ENCODE results near the gene MEGF11. TPM values are rescaled to one million over a fixed set of nuclear protein-coding genes. Genes with fewer than 3 reads are reported as not detected.

The MEGF11 gene
- total RNA-seq, 4 donors from 2014 or later = 0.23 to 0.33 TPM; not detected in 2

DNA sequence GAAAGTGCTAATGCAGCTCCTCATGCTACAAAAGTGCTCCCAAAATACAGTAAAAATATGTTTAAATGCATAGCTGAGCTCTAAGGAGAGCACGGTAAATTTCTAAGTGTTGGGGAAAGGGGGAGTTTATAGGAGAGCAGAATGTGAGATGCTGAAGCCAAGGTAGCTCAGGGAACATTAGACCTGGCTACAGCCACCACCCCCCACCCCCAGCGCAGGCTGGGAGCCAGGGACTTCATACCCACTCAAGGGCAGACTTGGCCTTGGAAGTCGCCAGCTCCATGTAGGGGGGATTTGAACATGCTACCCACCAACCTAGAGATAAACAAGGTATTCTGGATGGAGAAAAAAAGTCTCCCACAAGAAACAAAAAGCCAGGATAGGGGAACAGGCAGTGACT, 142.2 kb downstream of the MEGF11 start:
- no peaks in the 10 kb centered on the region for H3K36me3 ChIP-seq
- no peak for DNase-seq (ENCODE audit: extremely low spot score)
- WGBS = 84% methylated on average over 3 of the region's 3 CpGs
- no peaks in the 10 kb centered on the region for H3K4me1 ChIP-seq
- peaks cover 0 to 45% (median 0%) of the 10 kb centered on the region in 4 donors for H3K27me3 ChIP-seq
- no peaks in the 10 kb centered on the region for H3K9me3 ChIP-seq
- TF ChIP-seq EP300 (IDR thresholded peaks at IDR 0.05) (no peak), POLR2A (IDR thresholded peaks at IDR 0.05; ENCODE audit: low read depth) (no peak), POLR2AphosphoS5 (IDR thresholded peaks at IDR 0.05) (no peak)
- TF ChIP-seq, protein P1, sequence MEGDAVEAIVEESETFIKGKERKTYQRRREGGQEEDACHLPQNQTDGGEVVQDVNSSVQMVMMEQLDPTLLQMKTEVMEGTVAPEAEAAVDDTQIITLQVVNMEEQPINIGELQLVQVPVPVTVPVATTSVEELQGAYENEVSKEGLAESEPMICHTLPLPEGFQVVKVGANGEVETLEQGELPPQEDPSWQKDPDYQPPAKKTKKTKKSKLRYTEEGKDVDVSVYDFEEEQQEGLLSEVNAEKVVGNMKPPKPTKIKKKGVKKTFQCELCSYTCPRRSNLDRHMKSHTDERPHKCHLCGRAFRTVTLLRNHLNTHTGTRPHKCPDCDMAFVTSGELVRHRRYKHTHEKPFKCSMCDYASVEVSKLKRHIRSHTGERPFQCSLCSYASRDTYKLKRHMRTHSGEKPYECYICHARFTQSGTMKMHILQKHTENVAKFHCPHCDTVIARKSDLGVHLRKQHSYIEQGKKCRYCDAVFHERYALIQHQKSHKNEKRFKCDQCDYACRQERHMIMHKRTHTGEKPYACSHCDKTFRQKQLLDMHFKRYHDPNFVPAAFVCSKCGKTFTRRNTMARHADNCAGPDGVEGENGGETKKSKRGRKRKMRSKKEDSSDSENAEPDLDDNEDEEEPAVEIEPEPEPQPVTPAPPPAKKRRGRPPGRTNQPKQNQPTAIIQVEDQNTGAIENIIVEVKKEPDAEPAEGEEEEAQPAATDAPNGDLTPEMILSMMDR (IDR thresholded peaks at IDR 0.05) = no peak
- no peak overlapping the region for H3K4me3 ChIP-seq
- H3K27ac ChIP-seq (replicated peaks in 1 of 4) = no peak overlapping the region
- intact Hi-C loops (cut with DNase I) = no loop called here

DNA sequence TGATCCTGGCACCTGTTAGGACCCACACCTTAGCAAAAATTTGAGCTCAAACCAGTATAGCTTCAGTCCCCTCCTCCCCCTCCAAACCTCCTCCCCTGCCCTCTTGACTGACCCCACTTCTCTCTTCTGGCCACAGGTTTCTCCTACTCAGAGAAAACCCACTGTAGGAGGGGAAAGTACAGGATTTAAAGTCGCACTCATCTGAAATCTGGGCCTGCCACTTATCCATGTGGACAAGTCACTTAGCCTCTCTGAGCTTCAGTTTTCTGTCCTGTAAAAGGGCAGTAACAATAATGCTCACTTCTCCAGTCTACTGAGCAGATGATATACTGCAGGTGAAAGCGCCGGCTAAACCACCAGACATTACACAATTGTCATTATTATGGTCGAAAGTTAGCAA, 142.7 kb downstream of the MEGF11 start:
- no peak overlapping the region for H3K27ac ChIP-seq (replicated peaks in 1 of 4)
- H3K27me3 ChIP-seq = peaks cover 0 to 46% (median 0%) of the 10 kb centered on the region in 4 donors
- no peak for TF ChIP-seq POLR2A (IDR thresholded peaks at IDR 0.05; ENCODE audit: low read depth)
- no peak for TF ChIP-seq EP300 (IDR thresholded peaks at IDR 0.05)
- TF ChIP-seq POLR2AphosphoS5 (IDR thresholded peaks at IDR 0.05) = no peak
- intact Hi-C loops (cut with DNase I) = no loop called here
- no peaks in the 10 kb centered on the region for H3K36me3 ChIP-seq
- no peak overlapping the region for H3K4me3 ChIP-seq
- H3K4me1 ChIP-seq = no peaks in the 10 kb centered on the region
- WGBS = 85% methylated on average over 4 of the region's 4 CpGs
- no peaks in the 10 kb centered on the region for H3K9me3 ChIP-seq
- no peak for DNase-seq (ENCODE audit: extremely low spot score)

DNA sequence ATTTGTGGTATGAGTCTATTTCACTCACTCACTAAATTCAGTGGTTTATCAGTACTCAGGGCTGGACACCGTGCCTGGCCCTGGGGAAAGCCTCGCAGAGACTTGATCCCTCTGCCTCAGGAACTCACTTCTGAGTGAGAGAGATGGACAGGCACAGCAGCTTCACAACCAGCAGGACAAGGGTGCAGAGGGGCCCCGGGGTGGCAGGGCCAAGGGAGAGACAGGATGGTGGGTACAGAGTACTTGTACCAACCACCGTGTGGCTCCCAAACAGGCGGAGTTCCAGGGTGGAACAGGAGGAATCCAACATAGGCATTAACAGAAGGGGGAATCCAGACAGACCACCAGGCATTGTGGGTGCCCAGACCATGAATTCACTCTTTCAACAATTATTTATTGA, 143.7 kb downstream of the MEGF11 start:
- peaks cover 0 to 37% (median 0%) of the 10 kb centered on the region in 4 donors for H3K27me3 ChIP-seq
- no peaks in the 10 kb centered on the region for H3K36me3 ChIP-seq
- TF ChIP-seq, protein P1 (IDR thresholded peaks at IDR 0.05) = no peak
- TF ChIP-seq POLR2A (IDR thresholded peaks at IDR 0.05; ENCODE audit: low read depth) (no peak), EP300 (IDR thresholded peaks at IDR 0.05) (no peak), POLR2AphosphoS5 (IDR thresholded peaks at IDR 0.05) (no peak)
- H3K27ac ChIP-seq (replicated peaks in 1 of 4) = no peak overlapping the region
- intact Hi-C loops (cut with DNase I) = no loop called here
- no peak overlapping the region for H3K4me3 ChIP-seq
- no peak for DNase-seq (ENCODE audit: extremely low spot score)
- H3K9me3 ChIP-seq = no peaks in the 10 kb centered on the region
- WGBS = 76% methylated on average over 5 of the region's 5 CpGs
- no peaks in the 10 kb centered on the region for H3K4me1 ChIP-seq

DNA sequence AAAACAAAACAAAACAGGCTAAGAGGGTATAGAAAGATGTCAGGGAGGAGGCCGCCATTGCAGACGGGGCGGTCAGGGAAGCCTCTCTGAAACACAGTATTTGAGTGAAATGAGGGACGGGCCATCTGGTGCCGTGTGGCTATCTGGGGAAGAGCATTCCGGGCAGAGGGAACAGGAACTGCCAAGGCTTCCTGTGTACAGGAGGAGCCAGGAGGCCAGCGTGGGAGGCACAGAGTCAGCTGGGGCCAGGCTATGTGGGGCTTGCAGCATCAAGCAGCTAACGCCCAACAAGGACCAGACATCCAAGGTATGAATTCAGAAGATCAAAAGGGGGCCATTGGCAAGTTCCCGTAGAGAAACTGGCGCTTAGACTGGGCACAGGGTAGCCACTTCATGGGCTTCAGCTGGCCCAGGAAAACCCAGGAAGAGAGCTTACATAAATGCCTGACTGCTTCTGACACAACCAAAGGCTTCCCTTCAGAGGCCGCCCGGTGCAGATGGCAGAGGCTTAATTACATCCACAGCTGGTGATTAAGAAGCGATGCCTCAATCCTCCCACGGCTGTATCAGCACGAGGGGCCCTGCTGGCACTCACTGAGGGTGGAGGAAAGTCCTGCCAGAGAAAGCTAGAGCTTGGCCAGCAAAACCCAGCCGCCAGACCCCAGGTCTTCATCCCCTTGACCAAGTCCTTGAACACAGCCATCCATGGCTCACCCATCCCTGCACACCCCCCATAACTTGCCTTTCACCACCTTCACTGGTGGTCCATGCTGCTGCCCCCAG, 144.9 kb downstream of the MEGF11 start:
- no peaks in the 10 kb centered on the region for H3K36me3 ChIP-seq
- no peak for DNase-seq (ENCODE audit: extremely low spot score)
- TF ChIP-seq POLR2AphosphoS5 (IDR thresholded peaks at IDR 0.05) (no peak), POLR2A (IDR thresholded peaks at IDR 0.05; ENCODE audit: low read depth) (no peak), EP300 (IDR thresholded peaks at IDR 0.05) (no peak)
- TF ChIP-seq, protein P1 (IDR thresholded peaks at IDR 0.05) = no peak
- no peak overlapping the region for H3K4me3 ChIP-seq
- H3K4me1 ChIP-seq = no peaks in the 10 kb centered on the region
- H3K27me3 ChIP-seq = peaks cover 0 to 36% (median 0%) of the 10 kb centered on the region in 4 donors
- intact Hi-C loops (cut with DNase I) = no loop called here
- H3K27ac ChIP-seq (replicated peaks in 1 of 4) = no peak overlapping the region
- no peaks in the 10 kb centered on the region for H3K9me3 ChIP-seq
- 80% methylated on average over 16 of the region's 16 CpGs for WGBS

DNA sequence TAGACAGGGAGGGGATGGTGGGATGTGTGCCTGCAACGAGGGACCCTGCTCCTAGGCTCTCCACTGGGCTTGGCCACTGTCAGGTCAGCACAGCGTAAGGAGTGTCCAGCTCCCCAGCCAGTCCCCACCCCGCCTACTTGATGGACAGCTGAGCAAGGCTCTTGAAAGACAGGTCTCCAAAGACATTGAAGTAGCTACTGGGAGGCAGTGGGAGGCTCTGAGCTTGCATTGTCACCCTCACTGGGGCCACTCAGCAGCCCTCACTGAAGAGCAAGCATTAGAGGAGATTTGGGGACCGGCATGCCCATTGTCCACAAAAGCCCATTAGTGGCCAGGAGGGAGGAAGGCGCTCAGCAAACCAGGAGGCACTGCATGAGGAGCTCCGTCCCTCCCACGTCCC, 146.5 kb downstream of the MEGF11 start:
- no peak overlapping the region for H3K27ac ChIP-seq (replicated peaks in 1 of 4)
- H3K4me3 ChIP-seq = no peak overlapping the region
- intact Hi-C loops (cut with DNase I) = no loop called here
- no peak for DNase-seq (ENCODE audit: extremely low spot score)
- no peaks in the 10 kb centered on the region for H3K36me3 ChIP-seq
- no peak for TF ChIP-seq POLR2A (IDR thresholded peaks at IDR 0.05; ENCODE audit: low read depth)
- TF ChIP-seq POLR2AphosphoS5 (IDR thresholded peaks at IDR 0.05) = no peak
- no peak for TF ChIP-seq EP300 (IDR thresholded peaks at IDR 0.05)
- TF ChIP-seq, protein P1 (IDR thresholded peaks at IDR 0.05) = no peak
- no peaks in the 10 kb centered on the region for H3K4me1 ChIP-seq
- WGBS = 67% methylated on average over 5 of the region's 7 CpGs
- H3K9me3 ChIP-seq = no peaks in the 10 kb centered on the region
- H3K27me3 ChIP-seq = peaks cover 0 to 32% (median 0%) of the 10 kb centered on the region in 4 donors
